Activated naive CD4-positive, alpha-beta T cell treated with anti-CD3 and anti-CD28 coated beads for 36 hours (primary cell): ENCODE measurements around the gene PPP1R13B. TPM values are rescaled to one million over a fixed set of nuclear protein-coding genes. Genes with fewer than 3 reads are reported as not detected.

Experiments
- CTCF ChIA-PET: fragments of 350-600 bp; sonication (Branson Sonifier 250); formaldehyde crosslinking; loops from one replicate; lab custom pipeline; 2021; ENCODE audit warnings: antibody characterized with exemption; lab: Charles Lee
- DNase-seq: peaks from one replicate; pipeline ENCODE4 v3.0.0-alpha.2; 2020
- H3K27ac Mint-ChIP-seq: one replicate; pipeline ENCODE4 v1.8.0; 2021; ENCODE audit warnings: mild to moderate bottlenecking, mixed read lengths
- H3K27me3 Mint-ChIP-seq: one replicate; pipeline ENCODE4 v1.8.0; 2021; ENCODE audit warnings: low read depth, mixed read lengths
- H3K36me3 Mint-ChIP-seq: one replicate; pipeline ENCODE4 v1.8.0; 2021; ENCODE audit warnings: low read depth, mixed read lengths
- H3K4me1 Mint-ChIP-seq: one replicate; pipeline ENCODE4 v1.8.0; 2021; ENCODE audit warnings: low read depth, mixed read lengths
- H3K4me3 Mint-ChIP-seq: one replicate; pipeline ENCODE4 v1.8.0; 2021; ENCODE audit warnings: mild to moderate bottlenecking, moderate library complexity, mixed read lengths
- H3K9me3 Mint-ChIP-seq: one replicate; pipeline ENCODE4 v1.8.0; 2021; ENCODE audit warnings: mixed read lengths
- intact Hi-C: fragments of 100-400 bp; cut with micrococcal nuclease; formaldehyde crosslinking; loops from one replicate; pipeline ENCODE4 v1.15.1; 2023
- total RNA-seq, 2 experiments: library from RNA; stranded (reverse); gene quantifications; one replicate each; pipeline ENCODE4 v1.2.3, GENCODE V29; 2021

The PPP1R13B gene
- total RNA-seq, 2 experiments from 2014 or later = 8.0 to 8.6 TPM

DNA sequence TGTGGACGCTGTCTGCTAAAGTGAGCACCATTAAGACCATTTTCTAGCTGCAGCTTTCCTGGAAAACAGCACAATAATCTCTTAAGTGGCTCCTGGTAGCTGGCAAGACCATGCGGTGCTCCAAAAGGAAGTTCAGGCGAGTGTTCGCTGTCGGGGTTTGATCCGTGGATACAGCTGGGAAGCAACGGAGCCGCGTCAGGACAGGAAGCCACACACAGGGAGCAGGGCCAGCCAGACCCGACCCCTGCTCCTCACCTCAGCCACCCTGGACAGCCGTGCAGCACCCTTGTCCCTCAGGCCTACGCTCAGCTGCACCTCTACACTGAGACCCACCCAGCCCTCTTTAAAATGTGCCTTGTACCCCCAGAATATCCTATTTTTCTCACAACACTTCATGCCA, 112.4 kb downstream of the PPP1R13B start:
- H3K27ac Mint-ChIP-seq = no peak overlapping the region
- no peaks in the 10 kb centered on the region for H3K4me1 Mint-ChIP-seq
- CTCF ChIA-PET = no interaction called here

GRCh38 chr14:103734081-103734888, 113.1 kb downstream of the PPP1R13B start:
- peaks cover 2% of the 10 kb centered on the region for H3K36me3 Mint-ChIP-seq

More for the DNA sequence above, 112.4 kb downstream of the PPP1R13B start:
- no peaks in the 10 kb centered on the region for H3K9me3 Mint-ChIP-seq
- no peak overlapping the region for H3K4me3 Mint-ChIP-seq
- H3K36me3 Mint-ChIP-seq = peaks cover 3% of the 10 kb centered on the region
- intact Hi-C loops = no loop called here
- no peak for DNase-seq
- H3K27me3 Mint-ChIP-seq = no peaks in the 10 kb centered on the region

GRCh38 chr14:103733651-103734050, 113.7 kb downstream of the PPP1R13B start:
- no peaks in the 10 kb centered on the region for H3K4me1 Mint-ChIP-seq
- no peak overlapping the region for H3K4me3 Mint-ChIP-seq
- peaks cover 2% of the 10 kb centered on the region for H3K36me3 Mint-ChIP-seq
- intact Hi-C loops = no loop called here
- no peaks in the 10 kb centered on the region for H3K9me3 Mint-ChIP-seq
- CTCF ChIA-PET = no interaction called here
- DNase-seq = no peak
- no peaks in the 10 kb centered on the region for H3K27me3 Mint-ChIP-seq
- H3K27ac Mint-ChIP-seq = no peak overlapping the region

More at GRCh38 chr14:103734081-103734888, 113.1 kb downstream of the PPP1R13B start:
- Mint-ChIP-seq H3K4me3 (no peak overlapping the region), H3K27ac (no peak overlapping the region), H3K9me3 (no peaks in the 10 kb centered on the region), H3K4me1 (no peaks in the 10 kb centered on the region), H3K27me3 (no peaks in the 10 kb centered on the region)
- no peak for DNase-seq
- CTCF ChIA-PET = interaction anchor here (0.6 kb wide), 1 partner anchor 115 kb away, joined by 3 read pairs; no protein-coding TSS in a partner anchor
- intact Hi-C loops = no loop called here

DNA sequence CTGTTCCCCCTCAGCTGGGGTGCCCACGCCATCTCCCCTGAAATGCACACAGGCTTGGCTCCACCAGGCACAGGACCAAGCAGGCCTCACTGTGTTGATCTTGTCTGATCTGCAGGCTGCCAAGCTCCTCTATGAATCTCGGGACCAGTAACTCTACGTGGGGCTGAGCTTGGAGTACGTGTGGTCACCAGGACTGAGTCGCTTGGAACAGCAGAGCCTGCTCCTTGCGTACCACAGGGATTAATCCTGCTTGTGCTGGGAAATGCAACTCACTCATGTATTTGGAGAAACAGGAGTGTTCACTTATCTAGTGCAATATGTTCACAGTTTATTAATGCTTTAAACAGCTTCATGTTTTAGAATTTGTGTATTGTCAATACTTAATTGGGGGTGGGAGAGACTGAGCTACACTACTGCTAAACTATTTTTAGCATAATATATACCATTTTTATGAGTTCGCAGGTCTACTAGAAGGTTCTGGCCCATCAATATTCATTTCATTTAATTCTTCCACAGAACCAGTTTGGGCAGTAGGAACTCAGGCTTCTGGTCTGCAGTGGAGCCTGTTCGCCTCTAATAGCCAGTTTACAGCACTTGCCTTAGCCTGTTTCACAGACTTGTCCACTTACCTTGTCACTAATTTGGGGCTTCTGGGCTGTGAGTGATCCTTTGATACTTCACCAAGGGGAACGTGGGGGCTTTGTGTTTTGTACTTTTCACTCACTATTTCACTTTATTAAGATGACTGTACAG, 114.3 kb downstream of the PPP1R13B start:
- Mint-ChIP-seq H3K4me3 (no peak overlapping the region), H3K36me3 (peaks cover 2% of the 10 kb centered on the region), H3K4me1 (no peaks in the 10 kb centered on the region), H3K9me3 (no peaks in the 10 kb centered on the region), H3K27ac (no peak overlapping the region), H3K27me3 (no peaks in the 10 kb centered on the region)
- CTCF ChIA-PET = no interaction called here
- DNase-seq = no peak
- intact Hi-C loops = no loop called here

DNA sequence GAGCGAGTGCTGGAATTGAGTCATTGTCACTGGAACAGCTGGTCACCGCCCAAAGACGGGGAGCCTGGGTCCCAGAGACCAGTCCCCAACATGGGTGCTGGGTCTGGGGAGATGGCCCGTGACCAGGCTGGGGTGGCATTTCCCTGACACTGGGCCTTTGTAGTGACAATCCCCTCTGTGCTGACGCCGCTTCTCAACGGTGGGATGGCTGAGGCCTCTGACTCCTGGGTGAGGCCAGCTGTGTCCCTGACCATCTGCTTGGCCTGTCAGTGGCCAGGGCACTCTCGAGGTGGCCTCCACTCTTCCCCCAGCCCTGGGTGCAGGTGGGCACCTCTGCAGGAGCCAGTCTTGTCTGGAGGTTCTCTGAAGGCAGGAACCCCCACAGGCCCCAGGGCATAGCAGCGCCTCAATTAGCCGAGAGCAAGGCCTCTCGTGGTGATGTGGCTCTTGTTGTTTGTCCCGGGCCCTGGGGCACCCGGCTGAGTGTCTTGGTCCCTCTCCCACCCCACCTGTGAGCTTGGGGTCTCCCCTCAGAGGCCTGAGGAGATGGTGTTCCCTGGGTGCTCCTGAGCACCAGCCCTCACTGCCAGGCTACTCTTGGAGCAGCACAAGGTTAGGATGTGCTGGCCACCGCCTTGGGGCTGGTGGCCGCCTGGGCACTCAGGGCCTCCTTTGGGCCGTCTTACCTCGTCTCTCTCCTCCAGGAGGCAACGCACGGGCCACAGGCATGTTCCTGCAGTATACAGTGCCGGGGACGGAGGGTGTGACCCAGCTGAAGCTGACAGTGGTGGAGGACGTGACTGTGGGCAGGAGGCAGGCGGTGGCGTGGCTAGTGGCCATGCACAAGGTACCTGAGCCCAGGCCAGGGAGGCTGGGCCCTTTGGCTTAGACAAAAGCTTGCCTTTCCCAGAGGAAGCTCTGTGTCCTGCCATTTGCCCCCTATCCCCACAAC, 115.2 kb downstream of the PPP1R13B start:
- CTCF ChIA-PET = no interaction called here
- Mint-ChIP-seq H3K4me3 (no peak overlapping the region), H3K36me3 (peaks cover 2% of the 10 kb centered on the region), H3K9me3 (no peaks in the 10 kb centered on the region), H3K27me3 (no peaks in the 10 kb centered on the region), H3K27ac (no peak overlapping the region), H3K4me1 (no peaks in the 10 kb centered on the region)
- intact Hi-C loops = no loop called here
- DNase-seq = no peak

- Mint-ChIP-seq H3K9me3 (no peaks in the 10 kb centered on the region), H3K27ac (no peak overlapping the region), H3K4me3 (no peak overlapping the region), H3K4me1 (no peaks in the 10 kb centered on the region), H3K36me3 (peaks cover 2% of the 10 kb centered on the region), H3K27me3 (no peaks in the 10 kb centered on the region)
- intact Hi-C loops = no loop called here
- DNase-seq = no peak
- CTCF ChIA-PET = no interaction called here
Measured at GRCh38 chr14:103731481-103731880, 115.9 kb downstream of the PPP1R13B start.

DNA sequence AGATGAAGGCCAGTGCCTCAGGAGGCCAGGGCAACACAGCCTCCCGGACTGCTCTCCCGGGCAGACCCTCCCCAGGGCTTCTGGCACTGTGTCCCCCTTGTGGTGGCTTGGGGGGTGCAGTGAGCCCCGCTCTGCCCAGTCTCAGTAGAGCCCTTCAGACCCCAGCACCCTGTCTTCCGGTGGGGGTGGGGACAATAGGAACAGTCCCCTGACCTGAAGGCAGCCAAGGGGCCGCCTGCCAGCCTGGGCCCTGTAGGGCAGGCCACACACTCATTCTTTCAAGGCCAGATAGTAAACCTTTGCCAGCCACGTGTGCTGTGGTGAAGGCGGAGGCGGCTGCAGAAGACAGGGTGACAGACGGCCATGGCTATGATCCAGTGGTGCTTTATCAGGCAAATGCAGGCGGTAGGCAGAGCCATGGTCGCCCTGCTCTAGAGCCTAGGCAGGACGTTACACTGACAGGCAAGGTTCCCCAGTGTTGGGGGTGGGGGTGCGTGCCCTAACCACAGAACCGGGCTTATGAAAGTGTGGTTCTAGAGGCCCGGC, 116.8 kb downstream of the PPP1R13B start:
- CTCF ChIA-PET = no interaction called here
- no peak overlapping the region for H3K27ac Mint-ChIP-seq

DNA sequence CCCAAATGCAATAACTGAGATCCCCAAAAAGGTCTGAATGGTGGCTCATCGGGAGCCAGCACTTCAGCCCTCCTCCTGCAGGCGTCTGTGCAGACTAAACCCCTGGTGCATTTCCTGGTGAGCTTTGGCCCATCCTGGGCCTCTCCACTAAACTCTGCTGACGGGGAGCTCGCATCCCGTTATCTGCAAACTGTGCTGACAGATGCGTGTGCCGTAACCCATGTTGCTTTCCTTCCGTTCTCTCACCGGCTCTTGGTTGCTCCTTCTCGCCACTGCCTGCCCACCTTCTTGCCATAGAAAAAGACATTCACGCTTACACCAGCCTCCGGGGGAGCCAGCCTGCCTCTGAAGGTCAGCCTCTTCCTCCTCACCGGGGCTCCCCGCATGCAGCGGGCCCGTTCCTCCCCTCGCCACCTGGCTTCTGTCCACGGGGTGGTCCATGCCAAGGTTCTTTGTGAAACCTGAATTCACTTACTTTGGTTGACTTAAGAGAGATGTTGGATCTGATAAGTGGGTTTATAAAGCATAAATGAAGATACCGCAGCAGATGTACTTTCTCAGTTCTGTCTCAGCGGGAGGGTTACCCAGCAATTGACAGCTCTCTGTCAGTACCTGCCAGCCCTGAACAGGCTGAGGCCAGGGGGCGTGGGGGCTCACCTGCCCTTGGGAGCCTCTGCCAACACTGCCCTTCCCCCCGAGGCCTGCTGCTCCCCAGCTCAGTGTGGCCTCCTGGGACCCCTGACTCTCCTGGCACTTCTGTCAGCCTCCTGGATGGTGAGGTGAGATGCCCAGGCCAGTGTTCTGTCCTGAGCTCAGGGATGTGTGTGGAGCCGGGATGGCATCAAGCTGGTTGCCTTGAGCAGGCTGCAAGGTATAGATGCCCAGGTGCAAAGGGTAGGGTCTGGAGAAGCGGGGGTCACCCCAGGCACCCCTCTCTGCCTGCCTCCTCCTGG, 117.6 kb downstream of the PPP1R13B start:
- no peaks in the 10 kb centered on the region for H3K4me1 Mint-ChIP-seq
- no peaks in the 10 kb centered on the region for H3K9me3 Mint-ChIP-seq
- no peak overlapping the region for H3K4me3 Mint-ChIP-seq
- DNase-seq = no peak
- intact Hi-C loops = no loop called here
- no peaks in the 10 kb centered on the region for H3K27me3 Mint-ChIP-seq
- no peak overlapping the region for H3K27ac Mint-ChIP-seq
- peaks cover 2% of the 10 kb centered on the region for H3K36me3 Mint-ChIP-seq
- CTCF ChIA-PET = interaction anchor here (1.6 kb wide), 1 partner anchor 625 kb away, joined by 4 read pairs; no protein-coding TSS in a partner anchor

More for the DNA sequence above, 116.8 kb downstream of the PPP1R13B start:
- intact Hi-C loops = no loop called here
- Mint-ChIP-seq H3K36me3 (peaks cover 2% of the 10 kb centered on the region), H3K27me3 (no peaks in the 10 kb centered on the region), H3K4me1 (no peaks in the 10 kb centered on the region), H3K4me3 (no peak overlapping the region), H3K9me3 (no peaks in the 10 kb centered on the region)
- DNase-seq = no peak

GRCh38 chr14:103728721-103729120, 118.7 kb downstream of the PPP1R13B start:
- Mint-ChIP-seq H3K36me3 (peaks cover 2% of the 10 kb centered on the region), H3K9me3 (no peaks in the 10 kb centered on the region), H3K27me3 (no peaks in the 10 kb centered on the region), H3K4me1 (no peaks in the 10 kb centered on the region), H3K4me3 (no peak overlapping the region), H3K27ac (no peak overlapping the region)
- CTCF ChIA-PET = interaction anchor here (1.6 kb wide), 1 partner anchor 624 kb away, joined by 4 read pairs; no protein-coding TSS in a partner anchor
- no peak for DNase-seq
- intact Hi-C loops = no loop called here

- DNase-seq = no peak
- H3K36me3 Mint-ChIP-seq = peaks cover 2% of the 10 kb centered on the region
- no peaks in the 10 kb centered on the region for H3K4me1 Mint-ChIP-seq
- no peak overlapping the region for H3K4me3 Mint-ChIP-seq
- H3K9me3 Mint-ChIP-seq = no peaks in the 10 kb centered on the region
- H3K27ac Mint-ChIP-seq = no peak overlapping the region
- CTCF ChIA-PET = no interaction called here
- H3K27me3 Mint-ChIP-seq = no peaks in the 10 kb centered on the region
- intact Hi-C loops = no loop called here
Measured at GRCh38 chr14:103728141-103728540, 119.2 kb downstream of the PPP1R13B start.
